ENCODE data around the gene RFNG.

Gene RFNG

GRCh38 chr17:82088838-82089722 lies 37.5 kb upstream of the RFNG start:
- DNase-seq = no peak

GRCh38 chr17:82087961-82088837 lies 36.6 kb upstream of the RFNG start:
- no peak for DNase-seq

GRCh38 chr17:82086941-82087906 lies 35.6 kb upstream of the RFNG start:
- DNase-seq = no peak

GRCh38 chr17:82085931-82086764 lies 34.5 kb upstream of the RFNG start:
- DNase-seq = no peak

- no peak for DNase-seq
Measured at GRCh38 chr17:82085031-82085861, 33.6 kb upstream of the RFNG start.

GRCh38 chr17:82084373-82085030 lies 32.9 kb upstream of the RFNG start:
- DNase-seq = no peak

GRCh38 chr17:82083533-82084359 lies 32.1 kb upstream of the RFNG start:
- DNase-seq = no peak

GRCh38 chr17:82083009-82083408 lies 31.4 kb upstream of the RFNG start:
- DNase-seq = no peak

GRCh38 chr17:82082456-82082855 lies 30.8 kb upstream of the RFNG start:
- DNase-seq = no peak

- DNase-seq = no peak
Measured at GRCh38 chr17:82081966-82082365, 30.4 kb upstream of the RFNG start.

GRCh38 chr17:82081546-82081945 lies 29.9 kb upstream of the RFNG start:
- DNase-seq = no peak

GRCh38 chr17:82080789-82081464 lies 29.3 kb upstream of the RFNG start:
- DNase-seq = no peak

GRCh38 chr17:82080048-82080788 lies 28.6 kb upstream of the RFNG start:
- DNase-seq = no peak

GRCh38 chr17:82079001-82079677 lies 27.5 kb upstream of the RFNG start:
- no peak for DNase-seq

GRCh38 chr17:82078433-82078832 lies 26.8 kb upstream of the RFNG start:
- no peak for DNase-seq

GRCh38 chr17:82077617-82078358 lies 26.2 kb upstream of the RFNG start:
- no peak for DNase-seq

Measured in 8988T (cell line).